Body of pancreas (tissue), 4 donors: ENCODE data around the gene COX6A1.

Experiments used
- POLR2A ChIP-seq, 3 donors: fragments of 450-650 bp; IDR thresholded peaks; one replicate each; pipeline ENCODE4 v1.6.1; 2016; ENCODE audit warnings: antibody characterized with exemption in 3 of 3, mild to moderate bottlenecking in 2 of 3
- TF ChIP-seq, protein P1 (sequence below), 7 experiments: fragments of 450-650 bp in 4 of 7; fragments of 200-600 bp in 3 of 7; sonication (generic) in 3 of 7; IDR thresholded peaks; one replicate each; pipeline ENCODE4 v1.5.1; 2016 to 2019; ENCODE audit warnings: antibody characterized with exemption in 7 of 7

- TF ChIP-seq, protein P1, sequence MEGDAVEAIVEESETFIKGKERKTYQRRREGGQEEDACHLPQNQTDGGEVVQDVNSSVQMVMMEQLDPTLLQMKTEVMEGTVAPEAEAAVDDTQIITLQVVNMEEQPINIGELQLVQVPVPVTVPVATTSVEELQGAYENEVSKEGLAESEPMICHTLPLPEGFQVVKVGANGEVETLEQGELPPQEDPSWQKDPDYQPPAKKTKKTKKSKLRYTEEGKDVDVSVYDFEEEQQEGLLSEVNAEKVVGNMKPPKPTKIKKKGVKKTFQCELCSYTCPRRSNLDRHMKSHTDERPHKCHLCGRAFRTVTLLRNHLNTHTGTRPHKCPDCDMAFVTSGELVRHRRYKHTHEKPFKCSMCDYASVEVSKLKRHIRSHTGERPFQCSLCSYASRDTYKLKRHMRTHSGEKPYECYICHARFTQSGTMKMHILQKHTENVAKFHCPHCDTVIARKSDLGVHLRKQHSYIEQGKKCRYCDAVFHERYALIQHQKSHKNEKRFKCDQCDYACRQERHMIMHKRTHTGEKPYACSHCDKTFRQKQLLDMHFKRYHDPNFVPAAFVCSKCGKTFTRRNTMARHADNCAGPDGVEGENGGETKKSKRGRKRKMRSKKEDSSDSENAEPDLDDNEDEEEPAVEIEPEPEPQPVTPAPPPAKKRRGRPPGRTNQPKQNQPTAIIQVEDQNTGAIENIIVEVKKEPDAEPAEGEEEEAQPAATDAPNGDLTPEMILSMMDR (IDR thresholded peaks at IDR 0.05), result no peak
- TF ChIP-seq POLR2A (IDR thresholded peaks at IDR 0.05), result no peak
These were observed 30.5 kb downstream of the COX6A1 start for GRCh38 chr12:120468325-120468820.
